Chondrocyte (in vitro differentiated cells): ENCODE results near the gene RBMS1. TPM values are rescaled to one million over a fixed set of nuclear protein-coding genes. Genes with fewer than 3 reads are reported as not detected.

Experiments used
- DNase-seq: peaks from one replicate; pipeline ENCODE4 v3.0.0; 2021; ENCODE audit warnings: mixed read lengths, low spot score
- H3K27ac Mint-ChIP-seq: one replicate; pipeline ENCODE4 v1.8.0; 2021; ENCODE audit warnings: mild to moderate bottlenecking, moderate library complexity, mixed read lengths; ENCODE audit not compliant: unreplicated experiment
- H3K27me3 Mint-ChIP-seq: 2 replicates; pipeline ENCODE4 v1.8.0; 2021; ENCODE audit warnings: low read depth, mixed read lengths
- H3K36me3 Mint-ChIP-seq: 2 replicates; pipeline ENCODE4 v1.8.0; 2021; ENCODE audit warnings: low read depth, mixed read lengths
- H3K4me1 Mint-ChIP-seq: 2 replicates; pipeline ENCODE4 v1.8.0; 2021; ENCODE audit warnings: low read depth, mild to moderate bottlenecking, mixed read lengths
- H3K4me3 Mint-ChIP-seq: one replicate; pipeline ENCODE4 v1.8.0; 2021; ENCODE audit warnings: mild to moderate bottlenecking, moderate library complexity, mixed read lengths; ENCODE audit not compliant: unreplicated experiment
- H3K9me3 Mint-ChIP-seq: 2 replicates; pipeline ENCODE4 v1.8.0; 2021; ENCODE audit warnings: low read depth, mixed read lengths
- total RNA-seq: library from RNA; stranded (reverse); gene quantifications from 3 replicates; pipeline ENCODE4 v1.2.1, GENCODE V29; 2021
- TF ChIP-seq, protein P1 (sequence below): fragments of 200-600 bp; sonication (generic); IDR thresholded peaks from 2 replicates; pipeline ENCODE4 v1.5.0; 2021; ENCODE audit warnings: antibody characterized with exemption, mild to moderate bottlenecking, moderate library complexity

RBMS1 gene
- total RNA-seq, 1 donor from 2014 or later, result 133 TPM

DNA sequence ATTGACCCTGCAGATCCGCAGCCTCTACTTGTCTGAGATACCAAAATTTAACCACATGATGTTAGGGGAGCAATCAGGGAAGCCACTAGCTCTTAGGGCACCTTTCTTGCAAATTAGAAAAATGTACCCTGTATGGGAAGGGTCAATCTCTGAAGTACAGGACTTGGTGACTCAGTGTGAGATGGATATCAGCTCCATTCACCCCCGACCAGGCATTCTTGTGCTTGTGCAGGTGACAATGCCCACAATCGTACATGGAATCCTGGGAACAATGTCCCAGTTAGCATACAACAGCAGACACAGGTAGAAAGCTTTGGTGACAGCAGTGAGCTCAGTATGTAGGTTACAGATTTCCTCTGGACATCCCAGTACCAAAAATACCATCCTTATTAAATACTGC is 155.9 kb downstream of the RBMS1 start:
- Mint-ChIP-seq H3K27ac (no peak overlapping the region), H3K9me3 (no peaks in the 10 kb centered on the region), H3K4me3 (no peak overlapping the region), H3K27me3 (no peaks in the 10 kb centered on the region), H3K4me1 (peaks cover 83% of the 10 kb centered on the region), H3K36me3 (peaks cover 2% of the 10 kb centered on the region)
- no peak for DNase-seq
- TF ChIP-seq, protein P1, sequence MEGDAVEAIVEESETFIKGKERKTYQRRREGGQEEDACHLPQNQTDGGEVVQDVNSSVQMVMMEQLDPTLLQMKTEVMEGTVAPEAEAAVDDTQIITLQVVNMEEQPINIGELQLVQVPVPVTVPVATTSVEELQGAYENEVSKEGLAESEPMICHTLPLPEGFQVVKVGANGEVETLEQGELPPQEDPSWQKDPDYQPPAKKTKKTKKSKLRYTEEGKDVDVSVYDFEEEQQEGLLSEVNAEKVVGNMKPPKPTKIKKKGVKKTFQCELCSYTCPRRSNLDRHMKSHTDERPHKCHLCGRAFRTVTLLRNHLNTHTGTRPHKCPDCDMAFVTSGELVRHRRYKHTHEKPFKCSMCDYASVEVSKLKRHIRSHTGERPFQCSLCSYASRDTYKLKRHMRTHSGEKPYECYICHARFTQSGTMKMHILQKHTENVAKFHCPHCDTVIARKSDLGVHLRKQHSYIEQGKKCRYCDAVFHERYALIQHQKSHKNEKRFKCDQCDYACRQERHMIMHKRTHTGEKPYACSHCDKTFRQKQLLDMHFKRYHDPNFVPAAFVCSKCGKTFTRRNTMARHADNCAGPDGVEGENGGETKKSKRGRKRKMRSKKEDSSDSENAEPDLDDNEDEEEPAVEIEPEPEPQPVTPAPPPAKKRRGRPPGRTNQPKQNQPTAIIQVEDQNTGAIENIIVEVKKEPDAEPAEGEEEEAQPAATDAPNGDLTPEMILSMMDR, result no peak

DNA sequence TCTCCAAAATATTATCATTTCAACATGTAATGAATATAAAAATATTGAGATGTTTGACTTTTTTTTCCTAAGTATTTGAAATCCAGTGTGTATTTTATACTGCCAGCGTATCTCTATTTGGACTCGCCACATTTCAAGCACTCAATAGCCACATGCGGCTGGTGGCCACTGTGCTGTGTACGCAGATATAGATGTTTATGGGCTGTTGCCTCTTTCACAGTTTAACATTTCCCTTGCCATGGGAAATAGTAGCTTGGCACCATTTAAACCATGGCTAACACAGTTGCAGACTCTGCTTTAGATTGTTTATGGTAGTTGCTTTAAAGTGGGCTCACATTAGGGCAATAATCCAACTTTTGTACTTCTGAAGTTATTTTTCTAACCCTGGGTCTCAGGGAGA is 157.0 kb downstream of the RBMS1 start:
- peaks cover 82% of the 10 kb centered on the region for H3K4me1 Mint-ChIP-seq
- H3K9me3 Mint-ChIP-seq, result no peaks in the 10 kb centered on the region
- H3K4me3 Mint-ChIP-seq, result no peak overlapping the region
- TF ChIP-seq, protein P1, result no peak
- H3K36me3 Mint-ChIP-seq, result peaks cover 2% of the 10 kb centered on the region
- H3K27me3 Mint-ChIP-seq, result no peaks in the 10 kb centered on the region
- H3K27ac Mint-ChIP-seq, result peak overlapping the region; percentile 38
- no peak for DNase-seq

DNA sequence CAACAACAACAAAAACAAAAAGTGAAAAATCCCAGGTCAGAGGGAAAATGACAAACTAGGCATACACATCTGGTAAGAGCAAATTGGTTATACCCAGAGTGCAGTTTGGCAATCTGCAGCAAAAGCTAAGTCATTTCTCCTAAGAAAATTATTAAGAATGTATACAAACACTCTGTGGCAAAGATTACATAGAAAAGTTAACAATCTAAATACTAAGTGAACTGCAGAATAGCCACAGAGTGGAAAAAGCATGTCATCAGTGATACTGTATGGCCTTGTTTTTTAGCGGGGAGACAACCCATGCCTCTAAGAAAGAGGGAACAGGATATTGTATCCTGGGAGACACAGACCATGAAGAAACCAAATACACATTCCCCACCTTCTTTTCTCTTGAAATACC is 157.5 kb downstream of the RBMS1 start:
- DNase-seq, result no peak
- H3K27me3 Mint-ChIP-seq, result no peaks in the 10 kb centered on the region
- H3K4me1 Mint-ChIP-seq, result peaks cover 82% of the 10 kb centered on the region
- peaks cover 2% of the 10 kb centered on the region for H3K36me3 Mint-ChIP-seq
- H3K4me3 Mint-ChIP-seq, result no peak overlapping the region
- TF ChIP-seq, protein P1, result no peak
- H3K9me3 Mint-ChIP-seq, result no peaks in the 10 kb centered on the region
- no peak overlapping the region for H3K27ac Mint-ChIP-seq

DNA sequence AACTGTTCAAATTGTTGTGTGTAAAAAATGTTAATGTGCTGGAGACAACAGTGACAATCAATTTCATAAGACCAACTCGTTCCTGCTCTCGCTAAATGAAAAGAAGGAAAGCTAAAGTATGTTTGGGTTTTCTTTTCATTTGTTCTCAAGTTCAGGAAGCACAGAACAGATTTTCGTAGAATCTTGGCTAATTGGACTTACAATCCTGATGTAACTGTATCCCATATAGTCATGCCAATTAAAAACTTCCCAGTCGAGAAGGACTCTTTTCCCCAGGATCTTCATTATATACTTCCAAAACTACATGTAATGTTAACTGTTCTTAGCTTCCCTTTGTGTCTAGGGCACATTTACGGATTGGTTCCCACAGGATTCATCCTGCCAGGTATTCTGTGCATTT is 158.2 kb downstream of the RBMS1 start:
- Mint-ChIP-seq H3K27ac (no peak overlapping the region), H3K9me3 (no peaks in the 10 kb centered on the region), H3K27me3 (no peaks in the 10 kb centered on the region)

DNA sequence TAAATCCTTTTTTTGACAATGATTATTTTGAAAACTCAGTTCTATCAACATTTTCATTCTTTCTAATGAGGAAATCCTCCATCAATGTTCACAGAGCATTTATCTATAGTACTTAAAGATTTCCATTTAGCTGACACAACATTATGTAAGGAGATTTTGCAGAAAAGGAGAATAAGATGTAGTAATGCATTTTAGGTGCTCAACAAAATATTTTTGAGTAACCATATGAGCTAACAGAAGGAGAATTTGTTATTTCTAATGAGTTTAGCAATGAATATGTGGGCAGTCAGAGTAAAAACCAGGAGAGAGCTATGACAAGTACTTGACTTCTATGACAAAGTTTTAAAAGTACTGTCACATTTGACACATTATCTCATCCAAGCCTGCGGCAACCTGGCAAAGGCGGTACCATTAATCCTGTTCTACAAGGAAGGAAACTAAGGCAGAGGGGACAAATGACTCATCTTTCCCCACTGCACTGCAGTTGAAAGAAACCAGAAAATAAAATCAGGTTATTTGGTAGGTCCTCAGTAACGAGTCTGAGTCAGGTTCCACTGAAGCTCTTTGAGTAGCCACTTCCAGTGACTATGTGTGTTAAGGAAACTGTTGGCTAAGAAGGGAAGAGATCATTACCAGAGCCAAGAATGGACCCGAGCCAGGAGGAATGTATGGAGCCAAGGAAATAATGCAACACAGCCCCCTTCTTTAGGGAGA is 159.4 kb downstream of the RBMS1 start:
- Mint-ChIP-seq H3K4me3 (no peak overlapping the region), H3K4me1 (peaks cover 87% of the 10 kb centered on the region), H3K27ac (peak overlapping the region; percentile 49), H3K9me3 (no peaks in the 10 kb centered on the region), H3K27me3 (no peaks in the 10 kb centered on the region), H3K36me3 (peaks cover 5% of the 10 kb centered on the region)
- TF ChIP-seq, protein P1, result no peak
- no peak for DNase-seq

More for the DNA sequence above, 158.2 kb downstream of the RBMS1 start:
- H3K36me3 Mint-ChIP-seq, result peaks cover 2% of the 10 kb centered on the region
- peaks cover 86% of the 10 kb centered on the region for H3K4me1 Mint-ChIP-seq
- no peak for DNase-seq
- no peak overlapping the region for H3K4me3 Mint-ChIP-seq
- TF ChIP-seq, protein P1, result no peak
